Measurements from ENCODE around the gene PDE4B. TPM values are rescaled to one million over a fixed set of nuclear protein-coding genes. Genes with fewer than 3 reads are reported as not detected.

PDE4B gene
- total and polyA plus RNA-seq, 9 of the 15 experiments (the other 6 are each of a cell fraction or from before 2014, with no cell fraction given): 0.09 TPM; not detected in 8

DNA sequence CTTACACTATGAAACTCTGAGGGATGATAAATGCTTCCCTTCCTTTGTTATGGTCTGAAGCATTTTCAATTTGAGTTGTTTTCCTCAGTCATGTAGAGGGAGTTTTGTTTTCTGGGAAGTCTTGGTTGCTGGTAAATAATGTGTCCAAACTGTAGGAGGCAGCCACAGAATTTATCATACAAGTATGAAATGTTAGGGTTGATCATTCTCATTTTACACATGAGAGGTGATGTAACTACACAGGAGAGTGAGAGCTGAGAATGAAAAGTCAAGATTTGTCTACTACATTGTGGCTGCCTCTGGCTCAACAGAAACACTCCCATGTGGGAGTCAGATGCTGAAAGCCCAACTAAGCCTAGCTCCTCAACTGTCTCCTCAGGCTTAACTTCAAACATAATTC, 558.8 kb downstream of the PDE4B start (continued):
- no peak for TF ChIP-seq CHD7 (IDR thresholded peaks at IDR 0.05; ENCODE audit: low read depth, low read length)
- no peak for TF ChIP-seq GABPB1 (CRISPR knock-in tag; IDR thresholded peaks at IDR 0.05)
- no peak for TF ChIP-seq TFAM (CRISPR knock-in tag; conservative IDR thresholded peaks at IDR 0.05)
- TF ChIP-seq, protein P1, sequence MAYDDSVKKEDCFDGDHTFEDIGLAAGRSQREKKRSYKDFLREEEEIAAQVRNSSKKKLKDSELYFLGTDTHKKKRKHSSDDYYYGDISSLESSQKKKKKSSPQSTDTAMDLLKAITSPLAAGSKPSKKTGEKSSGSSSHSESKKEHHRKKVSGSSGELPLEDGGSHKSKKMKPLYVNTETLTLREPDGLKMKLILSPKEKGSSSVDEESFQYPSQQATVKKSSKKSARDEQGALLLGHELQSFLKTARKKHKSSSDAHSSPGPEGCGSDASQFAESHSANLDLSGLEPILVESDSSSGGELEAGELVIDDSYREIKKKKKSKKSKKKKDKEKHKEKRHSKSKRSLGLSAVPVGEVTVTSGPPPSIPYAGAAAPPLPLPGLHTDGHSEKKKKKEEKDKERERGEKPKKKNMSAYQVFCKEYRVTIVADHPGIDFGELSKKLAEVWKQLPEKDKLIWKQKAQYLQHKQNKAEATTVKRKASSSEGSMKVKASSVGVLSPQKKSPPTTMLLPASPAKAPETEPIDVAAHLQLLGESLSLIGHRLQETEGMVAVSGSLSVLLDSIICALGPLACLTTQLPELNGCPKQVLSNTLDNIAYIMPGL (CRISPR knock-in tag; IDR thresholded peaks at IDR 0.05): no peak
- no peak for TF ChIP-seq CBX5 (IDR thresholded peaks at IDR 0.05; ENCODE audit: borderline replicate concordance, low read depth)
